Central memory CD8-positive, alpha-beta T cell (primary cell): ENCODE measurements around the gene ZBED5.

Experiments
- ATAC-seq: fragments of 150-1000 bp; cut with Tn5 transposase; replicated peaks from 2 replicates; pipeline ENCODE4 v1.10.0; 2022; ENCODE audit warnings: mild to moderate bottlenecking, moderate FRiP score, moderate number of reproducible peaks; ENCODE audit not compliant: poor library complexity, severe bottlenecking; ENCODE audit errors: extremely low read depth
- DNase-seq, 2 donors: peaks; one replicate each; pipeline ENCODE4 v3.0.0; 2021; ENCODE audit warnings: low spot score in 2 of 2
- H3K27ac Mint-ChIP-seq: one replicate; pipeline ENCODE4 v1.8.0; 2022; ENCODE audit warnings: low read depth, mild to moderate bottlenecking, moderate library complexity, mixed read lengths
- H3K27me3 Mint-ChIP-seq: one replicate; pipeline ENCODE4 v1.8.0; 2022; ENCODE audit warnings: mixed read lengths
- H3K36me3 Mint-ChIP-seq: one replicate; pipeline ENCODE4 v1.8.0; 2022; ENCODE audit warnings: mild to moderate bottlenecking, moderate library complexity, mixed read lengths; ENCODE audit not compliant: insufficient read depth
- H3K4me1 Mint-ChIP-seq: one replicate; pipeline ENCODE4 v1.8.0; 2022; ENCODE audit warnings: mixed read lengths
- H3K4me3 Mint-ChIP-seq: one replicate; pipeline ENCODE4 v1.8.0; 2022; ENCODE audit warnings: mild to moderate bottlenecking, moderate library complexity, mixed read lengths
- H3K9me3 Mint-ChIP-seq: one replicate; pipeline ENCODE4 v1.8.0; 2022; ENCODE audit warnings: mixed read lengths

ZBED5 gene

DNA sequence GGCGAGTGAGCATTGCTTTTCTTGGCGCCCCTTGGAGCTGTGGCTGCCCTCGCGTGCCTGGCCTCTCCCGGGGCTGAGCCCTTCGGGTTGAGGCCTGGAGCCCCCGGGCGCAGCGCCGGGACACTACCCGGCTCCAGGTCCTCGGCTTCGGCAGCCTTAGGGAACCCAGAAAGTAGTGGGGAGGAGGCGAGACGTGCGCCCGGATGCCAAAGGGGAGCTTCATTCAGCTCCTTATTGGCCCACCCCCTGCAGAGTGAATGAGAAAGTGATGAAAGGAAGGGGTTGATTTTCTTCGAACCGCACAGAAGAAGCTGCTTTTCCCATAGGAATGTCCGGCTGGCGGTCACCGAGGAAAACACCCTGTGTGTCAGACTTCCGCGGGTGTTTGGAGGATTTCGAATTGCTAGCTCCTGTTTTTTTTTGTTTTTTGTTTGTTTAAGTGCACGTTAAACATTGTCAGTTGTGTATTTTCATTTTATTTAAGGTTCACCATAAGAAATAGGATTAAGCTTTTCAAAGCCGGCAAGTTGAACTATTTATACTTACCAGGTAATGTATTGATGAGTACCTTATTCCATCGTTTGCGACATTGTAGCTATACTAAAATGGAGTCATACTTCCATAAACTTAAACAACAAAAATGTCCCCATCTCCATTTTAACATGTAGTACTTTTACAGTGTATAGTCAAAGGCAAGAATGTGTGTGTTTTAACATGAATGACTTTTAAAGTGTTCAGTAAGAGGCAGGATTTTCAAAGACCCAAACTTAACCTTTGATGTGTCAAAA, 48.3 kb downstream of the ZBED5 start:
- no peak for DNase-seq

GRCh38 chr11:10808553-10809372, 49.1 kb downstream of the ZBED5 start, which contains the start of gene EIF4G2:
Gene EIF4G2 (minus strand): TSS chr11:10808926.
- H3K36me3 Mint-ChIP-seq: peaks cover 55% of the 10 kb centered on the region
- H3K9me3 Mint-ChIP-seq: no peaks in the 10 kb centered on the region
- peak; percentile 96 to 99 for DNase-seq
- H3K4me1 Mint-ChIP-seq: peaks cover 49% of the 10 kb centered on the region
- H3K27me3 Mint-ChIP-seq: no peaks in the 10 kb centered on the region
- peak within 1 kb of the TSS; percentile 96 for H3K4me3 Mint-ChIP-seq
- H3K27ac Mint-ChIP-seq: peak within 1 kb of the TSS; percentile 98
- ATAC-seq: peak; percentile 93

More for the DNA sequence above, 48.3 kb downstream of the ZBED5 start:
- H3K27ac Mint-ChIP-seq: peak overlapping the region; percentile 98
- H3K4me1 Mint-ChIP-seq: peaks cover 43% of the 10 kb centered on the region
- no peaks in the 10 kb centered on the region for H3K9me3 Mint-ChIP-seq
- H3K27me3 Mint-ChIP-seq: no peaks in the 10 kb centered on the region
- peak overlapping the region; percentile 96 for H3K4me3 Mint-ChIP-seq
- ATAC-seq: peak; percentile 6
- peaks cover 47% of the 10 kb centered on the region for H3K36me3 Mint-ChIP-seq

DNA sequence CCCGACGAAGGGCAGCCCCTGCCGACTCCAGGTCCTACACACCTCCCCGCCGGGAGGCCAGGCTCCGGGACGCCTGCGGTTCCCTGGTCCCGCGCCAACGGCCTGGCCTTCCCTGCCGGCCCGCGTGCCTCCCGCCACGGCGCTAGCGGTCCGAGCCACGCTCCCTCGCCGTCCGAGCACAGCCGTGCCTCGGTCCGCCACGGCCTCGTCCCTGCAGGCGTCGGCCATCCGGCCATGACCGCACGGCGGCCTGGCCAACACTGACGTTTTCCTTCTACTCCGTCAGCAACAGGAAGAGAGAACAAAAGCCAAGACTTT, 49.7 kb downstream of the ZBED5 start:
- H3K4me1 Mint-ChIP-seq: peaks cover 54% of the 10 kb centered on the region
- peak overlapping the region; percentile 98 for H3K27ac Mint-ChIP-seq
- H3K27me3 Mint-ChIP-seq: no peaks in the 10 kb centered on the region
- H3K36me3 Mint-ChIP-seq: peaks cover 60% of the 10 kb centered on the region
- no peaks in the 10 kb centered on the region for H3K9me3 Mint-ChIP-seq
- ATAC-seq (peak; percentile 0), DNase-seq (peak; percentile 16 to 19)
- H3K4me3 Mint-ChIP-seq: peak overlapping the region; percentile 96

DNA sequence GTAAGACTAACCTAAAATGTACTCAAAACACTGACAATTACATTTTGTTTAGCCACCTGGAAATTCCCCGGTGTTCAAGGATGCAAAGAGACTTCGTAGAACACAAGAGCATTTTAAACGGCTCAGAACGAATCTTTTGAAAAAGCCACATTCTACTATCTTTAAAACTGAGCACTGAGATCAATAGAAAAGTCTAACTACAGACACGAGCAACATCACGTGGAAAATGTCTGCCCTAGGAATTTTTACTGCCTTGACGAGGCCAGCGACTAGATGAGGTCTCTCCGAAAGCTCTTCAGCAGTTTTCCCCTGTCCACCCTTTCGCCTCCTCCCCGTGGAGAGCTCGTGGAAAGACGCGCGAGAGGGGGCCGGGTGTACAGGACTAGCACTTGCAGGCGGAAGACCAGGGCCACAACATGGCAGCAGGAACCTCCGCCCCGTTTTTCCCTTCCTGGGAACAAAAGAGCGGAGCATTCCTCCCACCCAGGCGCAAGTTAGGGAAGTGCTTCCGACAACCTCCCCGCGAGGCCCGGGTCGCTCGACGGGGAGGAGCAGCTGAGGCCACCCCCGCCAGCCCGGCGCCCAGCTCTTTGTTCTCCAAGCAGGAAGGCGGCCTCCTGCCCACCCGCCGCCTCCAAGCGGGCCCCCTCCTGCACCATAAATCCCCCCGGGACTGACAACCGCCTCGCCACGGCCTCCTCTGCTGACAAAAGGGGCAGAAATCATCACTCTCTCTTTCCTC, 50.2 kb downstream of the ZBED5 start:
- ATAC-seq (peak; percentile 0), DNase-seq (peak; percentile 15 to 23)
- Mint-ChIP-seq H3K4me1 (peaks cover 54% of the 10 kb centered on the region), H3K36me3 (peaks cover 66% of the 10 kb centered on the region), H3K9me3 (no peaks in the 10 kb centered on the region), H3K27me3 (no peaks in the 10 kb centered on the region), H3K4me3 (peak overlapping the region; percentile 96), H3K27ac (peak overlapping the region; percentile 98)

DNA sequence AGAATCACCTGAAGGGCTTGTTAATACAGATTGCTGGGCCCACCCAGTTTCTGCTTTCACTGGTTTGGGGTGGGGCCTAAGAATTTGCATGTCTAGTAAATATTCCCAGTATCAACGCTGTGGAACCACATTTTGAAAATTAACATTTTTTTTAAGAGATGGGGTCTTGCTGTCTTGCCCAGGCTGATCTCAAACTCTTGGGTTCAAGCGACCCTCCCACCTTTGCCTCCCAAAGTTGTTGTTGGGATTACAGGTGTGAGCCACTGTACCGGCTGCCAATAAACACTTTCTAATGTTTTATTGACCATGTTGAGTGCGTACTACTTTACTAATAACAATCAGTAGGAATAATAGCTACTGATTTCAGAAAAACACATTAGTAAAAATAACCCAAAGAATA, 51.6 kb downstream of the ZBED5 start:
- H3K27ac Mint-ChIP-seq: no peak overlapping the region
- no peaks in the 10 kb centered on the region for H3K27me3 Mint-ChIP-seq
- H3K4me3 Mint-ChIP-seq: peak overlapping the region; percentile 96
- ATAC-seq (no peak), DNase-seq (no peak)
- H3K4me1 Mint-ChIP-seq: peaks cover 59% of the 10 kb centered on the region
- H3K9me3 Mint-ChIP-seq: no peaks in the 10 kb centered on the region
- H3K36me3 Mint-ChIP-seq: peaks cover 80% of the 10 kb centered on the region

- Mint-ChIP-seq H3K4me1 (peaks cover 63% of the 10 kb centered on the region), H3K27ac (no peak overlapping the region), H3K36me3 (peaks cover 85% of the 10 kb centered on the region), H3K4me3 (peak overlapping the region; percentile 37), H3K27me3 (no peaks in the 10 kb centered on the region), H3K9me3 (no peaks in the 10 kb centered on the region)
- ATAC-seq (no peak), DNase-seq (no peak)
Observed at GRCh38 chr11:10805741-10806140, 52.1 kb downstream of the ZBED5 start.

DNA sequence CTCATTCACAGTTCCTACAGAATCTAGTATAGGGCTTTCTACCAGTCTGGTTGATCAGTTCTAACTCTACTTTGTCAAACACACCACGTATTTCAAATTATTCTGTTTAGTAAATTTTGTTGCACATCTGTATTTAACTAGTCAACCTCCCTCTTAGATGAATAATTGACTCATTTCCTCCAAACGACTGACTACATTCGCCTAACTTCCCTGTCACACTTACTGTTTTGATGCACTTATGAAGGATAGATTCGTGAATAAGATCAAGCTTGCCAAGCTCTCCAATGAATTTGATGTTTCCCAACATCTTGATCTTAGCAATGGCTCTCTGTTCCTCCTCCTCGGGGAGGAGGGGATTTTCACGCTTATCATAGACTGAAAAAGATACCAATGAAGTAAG, 54.2 kb downstream of the ZBED5 start:
- no peak overlapping the region for H3K4me3 Mint-ChIP-seq
- no peak for DNase-seq

More for the DNA sequence above, 54.2 kb downstream of the ZBED5 start:
- peaks cover 100% of the 10 kb centered on the region for H3K36me3 Mint-ChIP-seq
- no peak overlapping the region for H3K27ac Mint-ChIP-seq
- H3K27me3 Mint-ChIP-seq: no peaks in the 10 kb centered on the region
- no peaks in the 10 kb centered on the region for H3K9me3 Mint-ChIP-seq
- ATAC-seq: no peak
- peaks cover 71% of the 10 kb centered on the region for H3K4me1 Mint-ChIP-seq
